ENCODE data around the gene ZNF37A. TPM values are rescaled to one million over a fixed set of nuclear protein-coding genes. Genes with fewer than 3 reads are reported as not detected.

The ZNF37A gene
- polyA plus RNA-seq, 1 of the 3 experiments (the other 2 are of a cell fraction) = 5.4 TPM

DNA sequence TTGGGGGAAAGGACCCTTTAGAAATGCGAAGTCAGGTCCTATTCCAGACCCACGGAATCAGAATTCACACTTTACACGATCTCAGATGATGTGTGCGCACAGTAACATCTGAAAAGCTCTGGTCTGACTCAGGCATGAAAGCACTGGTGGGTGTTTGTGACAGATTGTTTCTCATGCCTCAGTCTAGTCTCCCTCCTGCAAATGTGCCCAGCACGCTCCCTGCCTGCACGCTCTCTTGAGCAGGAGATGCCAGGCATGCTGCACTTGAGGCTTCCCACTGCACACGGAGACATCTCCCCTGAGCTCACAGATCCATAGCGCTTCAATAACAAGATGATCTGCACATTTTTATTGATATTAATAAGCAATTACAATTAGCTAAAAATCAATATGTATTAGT lies 23.6 kb upstream of the ZNF37A start (continued):
- TF ChIP-seq, protein P1, sequence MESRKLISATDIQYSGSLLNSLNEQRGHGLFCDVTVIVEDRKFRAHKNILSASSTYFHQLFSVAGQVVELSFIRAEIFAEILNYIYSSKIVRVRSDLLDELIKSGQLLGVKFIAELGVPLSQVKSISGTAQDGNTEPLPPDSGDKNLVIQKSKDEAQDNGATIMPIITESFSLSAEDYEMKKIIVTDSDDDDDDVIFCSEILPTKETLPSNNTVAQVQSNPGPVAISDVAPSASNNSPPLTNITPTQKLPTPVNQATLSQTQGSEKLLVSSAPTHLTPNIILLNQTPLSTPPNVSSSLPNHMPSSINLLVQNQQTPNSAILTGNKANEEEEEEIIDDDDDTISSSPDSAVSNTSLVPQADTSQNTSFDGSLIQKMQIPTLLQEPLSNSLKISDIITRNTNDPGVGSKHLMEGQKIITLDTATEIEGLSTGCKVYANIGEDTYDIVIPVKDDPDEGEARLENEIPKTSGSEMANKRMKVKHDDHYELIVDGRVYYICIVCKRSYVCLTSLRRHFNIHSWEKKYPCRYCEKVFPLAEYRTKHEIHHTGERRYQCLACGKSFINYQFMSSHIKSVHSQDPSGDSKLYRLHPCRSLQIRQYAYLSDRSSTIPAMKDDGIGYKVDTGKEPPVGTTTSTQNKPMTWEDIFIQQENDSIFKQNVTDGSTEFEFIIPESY (IDR thresholded peaks at IDR 0.05; ENCODE audit: borderline replicate concordance, low read depth) = no peak
- TF ChIP-seq RCOR1 (IDR thresholded peaks at IDR 0.05; ENCODE audit: low read length) (no peak), ELF1 (IDR thresholded peaks at IDR 0.05) (no peak)

DNA sequence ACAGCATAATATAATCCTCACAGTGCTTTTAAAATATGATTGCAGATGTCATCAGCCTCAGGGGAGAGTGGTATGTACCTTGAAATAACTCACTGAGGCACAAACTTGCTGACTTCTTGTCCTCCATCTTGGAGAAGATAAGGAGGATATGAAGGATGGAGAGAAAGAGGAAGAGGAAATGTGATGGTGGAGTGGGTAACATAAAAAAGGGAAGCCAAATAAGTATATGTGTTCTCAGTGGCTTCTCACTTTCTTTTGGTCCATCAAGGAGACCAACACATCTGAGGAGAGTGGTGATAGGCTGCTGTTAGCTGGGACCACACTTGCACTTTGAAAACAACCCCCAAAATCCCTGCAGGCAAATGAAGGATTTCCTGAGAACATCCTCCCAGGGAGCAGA lies 21.6 kb upstream of the ZNF37A start:
- no peak overlapping the region for H3K9ac ChIP-seq
- H3K36me3 ChIP-seq (replicated peaks in 1 of 2; ENCODE audit: control insufficient read depth in 1 of 2, insufficient read depth in 2 of 2, low read length in 1 of 2) = no peaks in the 10 kb centered on the region
- no peaks in the 10 kb centered on the region for H3K4me1 ChIP-seq (ENCODE audit: control insufficient read depth in 1 of 2, insufficient read depth in 2 of 2, low read depth in 1 of 2, low read length in 1 of 2)
- ChIA-PET POLR2A (no interaction called here), CTCF (no interaction called here)
- no peaks in the 10 kb centered on the region for H3F3A ChIP-seq (replicated peaks; ENCODE audit: insufficient read depth)
- no peak for DNase-seq
- H3K4me2 ChIP-seq = no peak overlapping the region
- no peaks in the 10 kb centered on the region for H3K9me3 ChIP-seq
- H4K20me1 ChIP-seq (ENCODE audit: insufficient read depth) = no peaks in the 10 kb centered on the region
- H3K4me3 ChIP-seq (ENCODE audit: low read depth in 2 of 2, low read length in 1 of 2) = no peak overlapping the region
- no peak for TF ChIP-seq FOXM1 (IDR thresholded peaks at IDR 0.05; ENCODE audit: low read depth)
- TF ChIP-seq SMC3 (IDR thresholded peaks at IDR 0.05; ENCODE audit: low read depth, low read length) = no peak
- no peak for TF ChIP-seq GABPA (IDR thresholded peaks at IDR 0.05; ENCODE audit: low read depth)
- TF ChIP-seq TAF1 (IDR thresholded peaks at IDR 0.05; ENCODE audit: borderline replicate concordance, low read depth, low read length) = no peak
- TF ChIP-seq ELF1 (IDR thresholded peaks at IDR 0.05) = no peak
- TF ChIP-seq GATA2 (CRISPR knock-in tag; IDR thresholded peaks at IDR 0.05) = no peak
- TF ChIP-seq, protein P2, sequence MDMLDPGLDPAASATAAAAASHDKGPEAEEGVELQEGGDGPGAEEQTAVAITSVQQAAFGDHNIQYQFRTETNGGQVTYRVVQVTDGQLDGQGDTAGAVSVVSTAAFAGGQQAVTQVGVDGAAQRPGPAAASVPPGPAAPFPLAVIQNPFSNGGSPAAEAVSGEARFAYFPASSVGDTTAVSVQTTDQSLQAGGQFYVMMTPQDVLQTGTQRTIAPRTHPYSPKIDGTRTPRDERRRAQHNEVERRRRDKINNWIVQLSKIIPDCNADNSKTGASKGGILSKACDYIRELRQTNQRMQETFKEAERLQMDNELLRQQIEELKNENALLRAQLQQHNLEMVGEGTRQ (IDR thresholded peaks at IDR 0.05; ENCODE audit: borderline replicate concordance, low read depth, low read length) = no peak
- no peak for TF ChIP-seq SIN3A (IDR thresholded peaks at IDR 0.05; ENCODE audit: borderline replicate concordance, low read depth, low read length)
- no peak for TF ChIP-seq RFX5 (IDR thresholded peaks at IDR 0.05; ENCODE audit: low read length)
- TF ChIP-seq RAD21 (IDR thresholded peaks at IDR 0.05; ENCODE audit: low read length) = no peak
- no peak for TF ChIP-seq FOSL2 (IDR thresholded peaks at IDR 0.05; ENCODE audit: borderline replicate concordance, low read depth)
- TF ChIP-seq CHD2 (IDR thresholded peaks at IDR 0.05; ENCODE audit: low read length, partially characterized antibody) = no peak
- TF ChIP-seq, protein P3, sequence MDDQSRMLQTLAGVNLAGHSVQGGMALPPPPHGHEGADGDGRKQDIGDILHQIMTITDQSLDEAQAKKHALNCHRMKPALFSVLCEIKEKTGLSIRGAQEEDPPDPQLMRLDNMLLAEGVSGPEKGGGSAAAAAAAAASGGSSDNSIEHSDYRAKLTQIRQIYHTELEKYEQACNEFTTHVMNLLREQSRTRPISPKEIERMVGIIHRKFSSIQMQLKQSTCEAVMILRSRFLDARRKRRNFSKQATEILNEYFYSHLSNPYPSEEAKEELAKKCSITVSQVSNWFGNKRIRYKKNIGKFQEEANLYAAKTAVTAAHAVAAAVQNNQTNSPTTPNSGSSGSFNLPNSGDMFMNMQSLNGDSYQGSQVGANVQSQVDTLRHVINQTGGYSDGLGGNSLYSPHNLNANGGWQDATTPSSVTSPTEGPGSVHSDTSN (IDR thresholded peaks at IDR 0.05) = no peak
- TF ChIP-seq MEF2A (IDR thresholded peaks at IDR 0.05; ENCODE audit: borderline replicate concordance, low read depth) = no peak
- no peak for TF ChIP-seq NRF1 (IDR thresholded peaks at IDR 0.05; ENCODE audit: low read depth, low read length)
- TF ChIP-seq, protein P4, sequence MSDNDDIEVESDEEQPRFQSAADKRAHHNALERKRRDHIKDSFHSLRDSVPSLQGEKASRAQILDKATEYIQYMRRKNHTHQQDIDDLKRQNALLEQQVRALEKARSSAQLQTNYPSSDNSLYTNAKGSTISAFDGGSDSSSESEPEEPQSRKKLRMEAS (IDR thresholded peaks at IDR 0.05; ENCODE audit: low read depth) = no peak
- no peak for TF ChIP-seq RXRA (IDR thresholded peaks at IDR 0.05; ENCODE audit: borderline replicate concordance, low read depth)
- no peak for TF ChIP-seq TCF12 (IDR thresholded peaks at IDR 0.05)
- TF ChIP-seq POLR2AphosphoS5 (IDR thresholded peaks at IDR 0.05; ENCODE audit: low read depth, low read length) = no peak
- TF ChIP-seq, protein P5, sequence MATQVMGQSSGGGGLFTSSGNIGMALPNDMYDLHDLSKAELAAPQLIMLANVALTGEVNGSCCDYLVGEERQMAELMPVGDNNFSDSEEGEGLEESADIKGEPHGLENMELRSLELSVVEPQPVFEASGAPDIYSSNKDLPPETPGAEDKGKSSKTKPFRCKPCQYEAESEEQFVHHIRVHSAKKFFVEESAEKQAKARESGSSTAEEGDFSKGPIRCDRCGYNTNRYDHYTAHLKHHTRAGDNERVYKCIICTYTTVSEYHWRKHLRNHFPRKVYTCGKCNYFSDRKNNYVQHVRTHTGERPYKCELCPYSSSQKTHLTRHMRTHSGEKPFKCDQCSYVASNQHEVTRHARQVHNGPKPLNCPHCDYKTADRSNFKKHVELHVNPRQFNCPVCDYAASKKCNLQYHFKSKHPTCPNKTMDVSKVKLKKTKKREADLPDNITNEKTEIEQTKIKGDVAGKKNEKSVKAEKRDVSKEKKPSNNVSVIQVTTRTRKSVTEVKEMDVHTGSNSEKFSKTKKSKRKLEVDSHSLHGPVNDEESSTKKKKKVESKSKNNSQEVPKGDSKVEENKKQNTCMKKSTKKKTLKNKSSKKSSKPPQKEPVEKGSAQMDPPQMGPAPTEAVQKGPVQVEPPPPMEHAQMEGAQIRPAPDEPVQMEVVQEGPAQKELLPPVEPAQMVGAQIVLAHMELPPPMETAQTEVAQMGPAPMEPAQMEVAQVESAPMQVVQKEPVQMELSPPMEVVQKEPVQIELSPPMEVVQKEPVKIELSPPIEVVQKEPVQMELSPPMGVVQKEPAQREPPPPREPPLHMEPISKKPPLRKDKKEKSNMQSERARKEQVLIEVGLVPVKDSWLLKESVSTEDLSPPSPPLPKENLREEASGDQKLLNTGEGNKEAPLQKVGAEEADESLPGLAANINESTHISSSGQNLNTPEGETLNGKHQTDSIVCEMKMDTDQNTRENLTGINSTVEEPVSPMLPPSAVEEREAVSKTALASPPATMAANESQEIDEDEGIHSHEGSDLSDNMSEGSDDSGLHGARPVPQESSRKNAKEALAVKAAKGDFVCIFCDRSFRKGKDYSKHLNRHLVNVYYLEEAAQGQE (IDR thresholded peaks at IDR 0.05; ENCODE audit: low read depth, low read length) = no peak
- H3K27ac ChIP-seq (ENCODE audit: low read depth in 2 of 2, low read length in 1 of 2) = no peak overlapping the region
- no peaks in the 10 kb centered on the region for H3K79me2 ChIP-seq (ENCODE audit: insufficient read depth)
- no peaks in the 10 kb centered on the region for H3K27me3 ChIP-seq (ENCODE audit: insufficient read depth)
- H3K9me2 ChIP-seq = no peaks in the 10 kb centered on the region
- no peak overlapping the region for H2AFZ ChIP-seq (ENCODE audit: low read depth)

All from SK-N-SH (cell line).